Activated CD4-positive, alpha-beta T cell treated with anti-CD3 and anti-CD28 coated beads for 48 hours (primary cell): Measurements from ENCODE around the gene ADH7.
"Not testable (repeated sequence)": the region's sequence is repeated elsewhere in the genome, so short reads cannot be mapped to it uniquely, and the experiment has no call there.

Experiments used
- DNase-seq: peaks from one replicate; pipeline ENCODE4 v3.0.0-alpha.2; 2020

ADH7 gene

DNA sequence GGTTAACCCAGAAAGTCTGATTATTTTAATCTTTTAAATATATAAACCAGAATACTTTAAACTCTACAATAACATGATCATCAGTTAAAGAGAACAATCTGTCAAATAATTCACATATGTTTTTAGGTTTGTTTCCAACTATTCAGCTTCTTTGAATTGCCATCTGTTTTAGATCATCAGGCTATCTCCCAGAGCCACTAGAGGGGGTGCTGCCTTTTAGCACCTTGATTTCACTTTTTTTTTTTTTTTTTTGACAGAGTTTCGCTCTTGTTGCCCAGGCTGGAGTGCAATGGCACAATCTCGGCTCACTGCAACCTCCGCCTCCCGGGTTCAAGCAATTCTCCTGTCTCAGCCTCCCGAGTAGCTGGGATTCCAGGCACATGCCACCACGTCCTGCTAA is 57.8 kb downstream of the ADH7 start:
- not testable (repeated sequence) for DNase-seq

DNA sequence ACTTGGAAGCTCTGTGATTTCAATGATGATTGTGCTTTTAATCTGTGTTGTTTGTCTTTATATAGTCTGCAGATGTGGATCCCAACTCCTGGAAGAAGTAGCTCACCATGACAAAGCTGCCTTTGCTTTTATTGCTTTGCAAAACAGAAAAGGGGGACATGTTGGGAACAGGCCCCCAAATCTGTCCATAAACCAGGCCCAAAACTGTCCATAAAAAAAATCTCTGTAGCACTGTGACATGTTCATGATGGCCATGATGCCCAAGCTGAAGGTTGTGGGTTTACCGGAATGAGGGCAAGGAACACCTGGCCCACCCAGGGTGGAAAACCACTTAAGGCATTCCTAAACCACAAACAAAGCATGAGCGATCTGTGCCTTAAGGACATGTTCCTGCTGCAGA is 62.7 kb downstream of the ADH7 start:
- not testable (repeated sequence) for DNase-seq

DNA sequence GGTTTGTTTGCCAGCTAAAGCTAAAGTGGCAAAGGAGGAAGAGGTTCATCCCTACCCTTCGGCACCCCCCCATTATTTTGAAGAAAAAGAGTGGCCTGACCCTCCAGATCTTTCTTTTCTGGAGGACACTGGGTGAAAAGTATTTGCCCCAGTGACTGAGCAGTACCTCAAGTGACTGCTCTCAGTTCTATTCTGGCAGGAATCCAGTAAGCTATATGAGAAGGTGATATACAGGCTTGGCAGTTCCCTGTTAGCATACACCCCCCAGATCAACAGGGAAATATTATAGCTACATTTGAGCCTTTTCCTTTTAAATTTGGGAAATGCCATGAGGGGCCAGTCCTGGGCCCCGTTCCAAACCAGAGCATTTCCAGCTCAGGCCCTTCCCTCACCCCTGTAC is 67.3 kb downstream of the ADH7 start:
- not testable (repeated sequence) for DNase-seq

DNA sequence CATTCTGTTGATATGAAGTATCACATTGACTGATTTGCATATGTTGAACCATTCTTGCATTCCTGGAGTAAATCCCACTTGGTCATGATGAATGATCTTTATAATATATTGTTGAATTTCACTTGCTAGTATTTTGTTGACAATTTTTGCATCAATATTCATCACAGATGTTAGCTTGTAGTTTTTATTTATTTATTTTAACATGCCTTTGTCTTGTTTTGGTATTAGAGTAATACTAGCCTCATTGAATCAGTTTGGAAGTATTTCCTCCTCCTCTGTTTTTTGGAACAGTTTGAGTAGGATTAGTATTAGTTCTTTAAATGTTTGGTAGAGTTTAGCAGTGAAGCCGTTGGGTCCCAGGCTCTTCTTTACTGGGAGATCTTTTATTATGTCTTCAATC is 68.7 kb downstream of the ADH7 start:
- no peak for DNase-seq

DNA sequence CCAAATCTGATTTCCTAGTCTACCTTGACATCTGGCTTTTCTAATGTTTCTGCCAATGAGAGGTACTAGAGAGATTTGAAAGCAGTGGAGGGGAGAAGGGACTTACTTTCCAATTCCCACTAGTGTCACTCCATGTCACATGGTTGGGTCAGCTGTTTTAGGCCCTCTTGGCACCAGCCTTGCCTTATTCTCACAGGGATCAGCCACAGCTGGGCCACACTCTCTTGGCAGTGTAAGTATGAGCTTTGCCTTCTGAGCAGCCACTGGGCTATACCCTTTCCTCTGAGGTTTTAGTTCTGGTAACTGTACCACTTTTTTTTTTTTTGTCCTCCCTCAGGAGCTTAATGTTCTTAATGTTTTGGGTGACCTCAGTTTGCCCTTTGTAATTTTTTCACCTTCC is 72.4 kb downstream of the ADH7 start:
- no peak for DNase-seq
